GM10248 (cell line): ENCODE results near the gene C14orf180.

Experiments used
- CTCF ChIA-PET: fragments of 300-600 bp; sonication (Branson Sonifier 250); formaldehyde crosslinking; extraction: SDS; loops from one replicate; lab custom pipeline; 2021; ENCODE audit warnings: antibody characterized with exemption; lab: Yijun Ruan, JAX
- POLR2A ChIA-PET: fragments of 350-650 bp; sonication (Branson Sonifier 250); formaldehyde crosslinking; extraction: SDS; loops from one replicate; lab custom pipeline; 2020; ENCODE audit warnings: antibody characterized with exemption; lab: Yijun Ruan, JAX
- DNase-seq: peaks from one replicate; pipeline ENCODE4 v3.0.0; 2012; ENCODE audit errors: extremely low spot score
- CTCF ChIP-seq: IDR thresholded peaks from 2 replicates; pipeline ENCODE4 v1.5.1; 2012; ENCODE audit warnings: mild to moderate bottlenecking, low read depth; ENCODE audit errors: extremely low read depth, missing control alignments, control extremely low read depth

Gene C14orf180

GRCh38 chr14:104537613-104537988, 42.0 kb upstream of the C14orf180 start:
- ChIA-PET POLR2A (no interaction called here), CTCF (no interaction called here)
- DNase-seq = no peak
- no peak for TF ChIP-seq CTCF

- POLR2A ChIA-PET = no interaction called here
- no peak for DNase-seq
- CTCF ChIA-PET = no interaction called here
- no peak for TF ChIP-seq CTCF
These were observed 37.6 kb upstream of the C14orf180 start for GRCh38 chr14:104541905-104542465.

- ChIA-PET POLR2A (no interaction called here), CTCF (interaction anchor here (1.0 kb wide), 1 partner anchor 21 kb away, joined by 4 read pairs; no protein-coding TSS in a partner anchor)
- TF ChIP-seq CTCF = no peak
These were observed 36.4 kb upstream of the C14orf180 start for GRCh38 chr14:104542871-104543830.

GRCh38 chr14:104544362-104544961, 35.1 kb upstream of the C14orf180 start:
- POLR2A ChIA-PET = no interaction called here
- CTCF ChIA-PET = no interaction called here
- TF ChIP-seq CTCF = no peak
- peak; percentile 9 for DNase-seq

More at GRCh38 chr14:104542871-104543830, 36.4 kb upstream of the C14orf180 start:
- DNase-seq = peak; percentile 4

GRCh38 chr14:104545151-104545941, 34.2 kb upstream of the C14orf180 start:
- no peak for TF ChIP-seq CTCF
- DNase-seq = no peak
- CTCF ChIA-PET = interaction anchor here (1.2 to 1.8 kb wide), 2 partner anchors 15 to 468 kb away, joined by 3 to 4 read pairs; no protein-coding TSS in a partner anchor
- POLR2A ChIA-PET = no interaction called here

GRCh38 chr14:104545942-104546501, 33.5 kb upstream of the C14orf180 start:
- CTCF ChIA-PET = interaction anchor here (0.8 to 1.8 kb wide), 3 partner anchors 15 to 469 kb away, joined by 3 to 4 read pairs (median 3); no protein-coding TSS in a partner anchor
- no peak for TF ChIP-seq CTCF
- POLR2A ChIA-PET = no interaction called here
- DNase-seq = no peak
